Raji (cell line): ENCODE measurements around the gene CLDN15.

Source experiments
- POLR2A ChIP-seq: IDR thresholded peaks from 2 replicates; pipeline ENCODE4 v1.6.1; 2011; ENCODE audit warnings: low read depth, low read length, control low read depth; ENCODE audit not compliant: insufficient read depth

Gene CLDN15

GRCh38 chr7:101186844-101187428 is 50.7 kb downstream of the CLDN15 start:
- no peak for TF ChIP-seq POLR2A

- no peak for TF ChIP-seq POLR2A
Observed at GRCh38 chr7:101186194-101186593, 51.4 kb downstream of the CLDN15 start.

- TF ChIP-seq POLR2A = no peak
Observed at GRCh38 chr7:101185258-101185839, 52.3 kb downstream of the CLDN15 start.
